ELR (cell line): ENCODE measurements around the gene RFX8.

ENCODE experiments used
- DNase-seq: peaks from one replicate; pipeline ENCODE4 v3.0.0-alpha.2; 2015; ENCODE audit warnings: low read depth

RFX8 gene

GRCh38 chr2:101486258-101486701 lies 11.4 kb upstream of the RFX8 start:
- DNase-seq = no peak

DNA sequence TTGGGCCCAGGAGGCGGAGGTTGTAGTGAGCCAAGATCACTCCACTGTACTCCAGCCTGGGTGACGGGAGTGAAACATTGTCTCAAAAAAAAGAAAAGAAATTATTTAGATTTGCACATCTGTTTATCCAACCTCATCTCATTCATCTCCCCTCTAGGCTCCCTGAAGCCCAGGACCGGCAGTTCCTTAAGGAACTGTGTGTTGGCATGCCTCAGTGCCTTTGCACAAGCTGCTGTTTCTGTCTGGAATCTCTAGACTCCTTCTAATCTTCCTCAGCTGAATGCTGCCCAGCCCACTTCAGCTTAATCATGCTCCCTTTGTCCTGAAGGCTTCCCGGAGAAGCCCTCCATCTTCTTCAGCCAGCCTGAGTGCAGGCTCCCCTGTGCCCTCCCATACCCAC lies 10.9 kb upstream of the RFX8 start:
- no peak for DNase-seq

DNA sequence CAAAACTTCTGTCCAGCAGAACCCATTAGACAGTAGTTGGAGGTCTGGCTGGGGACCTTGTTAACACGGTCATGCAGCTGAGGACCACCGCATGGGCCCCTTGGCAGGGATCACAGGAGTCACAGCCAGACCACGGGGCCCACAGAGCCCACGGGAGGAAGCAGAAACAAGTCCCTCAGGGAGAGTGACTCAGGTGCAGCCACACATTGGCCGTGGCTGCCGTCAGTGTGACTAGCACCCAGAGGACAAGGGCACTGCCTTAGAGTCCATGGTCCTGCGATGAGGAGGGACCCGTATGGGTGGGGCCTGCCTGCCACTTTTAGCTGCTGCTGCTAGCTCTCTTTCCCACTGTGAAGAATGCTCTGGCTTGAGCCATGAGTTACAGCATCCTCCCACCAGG lies 5.9 kb upstream of the RFX8 start:
- no peak for DNase-seq

DNA sequence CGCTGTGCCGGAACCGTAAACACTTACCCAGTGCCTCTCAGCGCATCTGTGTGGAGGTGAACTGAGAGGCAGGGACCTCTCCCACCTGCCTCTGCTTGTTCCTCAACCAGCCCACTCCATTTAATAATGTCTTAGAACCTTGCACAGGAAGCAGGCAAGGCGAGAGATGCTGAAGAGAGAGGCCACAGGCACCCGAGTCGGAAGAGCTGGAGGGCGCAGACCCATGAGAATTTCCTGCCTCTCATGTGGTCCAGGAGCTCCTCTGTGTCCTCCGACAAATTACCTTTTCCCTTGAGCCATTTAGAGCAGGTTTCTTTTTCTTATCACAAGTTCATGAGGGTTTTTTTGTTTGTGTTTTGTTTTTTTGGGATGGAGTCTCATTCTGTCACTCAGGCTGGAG lies 4.9 kb upstream of the RFX8 start:
- no peak for DNase-seq

- no peak for DNase-seq
Observed at GRCh38 chr2:101479328-101479727, 4.4 kb upstream of the RFX8 start.

- peak; percentile 39 for DNase-seq
Observed at GRCh38 chr2:101478181-101479001, 3.5 kb upstream of the RFX8 start.

DNA sequence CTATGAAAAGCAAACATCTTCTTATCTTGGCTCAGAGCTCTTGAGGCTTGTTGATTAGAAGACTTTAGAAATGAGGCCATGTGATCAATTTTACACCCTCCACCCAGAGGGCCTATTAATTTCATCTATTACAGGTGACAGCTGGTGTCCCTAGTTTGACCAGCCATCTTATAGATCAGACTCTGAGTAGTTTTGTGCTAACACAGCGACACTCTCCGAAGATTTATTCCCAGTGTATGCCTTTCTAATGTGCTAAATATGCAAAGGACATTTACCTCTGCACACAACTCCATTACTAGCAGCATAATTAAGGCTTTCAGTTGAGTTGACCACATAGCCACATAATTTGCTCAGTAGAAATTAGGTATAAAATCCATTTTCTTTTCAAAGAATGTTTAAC lies 2.6 kb upstream of the RFX8 start:
- DNase-seq = no peak

- DNase-seq = peak; percentile 46
Observed at GRCh38 chr2:101476605-101477208, 1.8 kb upstream of the RFX8 start.

DNA sequence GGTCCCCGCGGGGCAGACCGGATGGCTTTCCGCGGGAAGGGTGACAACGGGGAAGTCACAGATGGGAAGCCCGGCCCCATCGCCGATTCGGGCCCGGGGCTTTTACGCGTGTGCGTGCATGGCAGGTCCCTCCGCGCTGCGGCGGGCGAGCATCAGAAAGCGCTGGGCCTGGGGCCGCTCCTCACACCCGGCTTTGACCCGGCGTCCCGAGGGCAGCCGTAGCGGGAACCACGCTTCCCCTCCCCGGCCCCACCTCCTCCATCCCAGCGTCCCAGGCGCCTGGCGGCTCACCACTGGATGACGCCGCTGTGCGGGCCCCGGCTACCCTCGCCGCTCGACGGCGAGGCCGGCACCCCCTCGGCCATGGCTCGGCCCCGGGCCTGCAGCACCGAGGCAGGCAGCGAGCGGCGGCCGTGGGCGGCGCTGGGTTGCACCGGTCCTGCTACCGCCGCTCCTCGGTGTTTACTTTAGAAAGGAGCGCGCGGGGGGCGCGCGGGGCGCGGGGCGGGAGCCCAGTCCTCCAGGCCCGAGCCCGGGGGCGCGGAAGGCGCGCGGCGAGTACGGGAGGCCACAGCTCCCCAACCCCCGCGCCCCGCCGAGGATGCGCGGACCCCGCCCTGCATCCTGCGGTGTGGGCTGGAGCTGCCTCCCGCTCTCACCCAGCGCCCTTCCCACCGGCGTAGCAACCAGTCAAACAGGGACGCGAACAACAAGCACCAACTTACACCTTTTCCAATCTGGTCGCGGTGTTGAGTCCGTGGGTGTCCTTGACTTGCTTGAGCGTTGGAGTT lies 806 bp downstream of the RFX8 start:
- DNase-seq = peak; percentile 81

GRCh38 chr2:101473591-101473910 lies 1.4 kb downstream of the RFX8 start:
- DNase-seq = no peak

GRCh38 chr2:101469863-101470262 lies 5.0 kb downstream of the RFX8 start:
- no peak for DNase-seq

GRCh38 chr2:101467306-101467705 lies 7.6 kb downstream of the RFX8 start:
- DNase-seq = no peak

GRCh38 chr2:101466426-101466825 lies 8.5 kb downstream of the RFX8 start:
- DNase-seq = no peak

- peak; percentile 75 for DNase-seq
Observed at GRCh38 chr2:101464841-101465240, 10.1 kb downstream of the RFX8 start.

DNA sequence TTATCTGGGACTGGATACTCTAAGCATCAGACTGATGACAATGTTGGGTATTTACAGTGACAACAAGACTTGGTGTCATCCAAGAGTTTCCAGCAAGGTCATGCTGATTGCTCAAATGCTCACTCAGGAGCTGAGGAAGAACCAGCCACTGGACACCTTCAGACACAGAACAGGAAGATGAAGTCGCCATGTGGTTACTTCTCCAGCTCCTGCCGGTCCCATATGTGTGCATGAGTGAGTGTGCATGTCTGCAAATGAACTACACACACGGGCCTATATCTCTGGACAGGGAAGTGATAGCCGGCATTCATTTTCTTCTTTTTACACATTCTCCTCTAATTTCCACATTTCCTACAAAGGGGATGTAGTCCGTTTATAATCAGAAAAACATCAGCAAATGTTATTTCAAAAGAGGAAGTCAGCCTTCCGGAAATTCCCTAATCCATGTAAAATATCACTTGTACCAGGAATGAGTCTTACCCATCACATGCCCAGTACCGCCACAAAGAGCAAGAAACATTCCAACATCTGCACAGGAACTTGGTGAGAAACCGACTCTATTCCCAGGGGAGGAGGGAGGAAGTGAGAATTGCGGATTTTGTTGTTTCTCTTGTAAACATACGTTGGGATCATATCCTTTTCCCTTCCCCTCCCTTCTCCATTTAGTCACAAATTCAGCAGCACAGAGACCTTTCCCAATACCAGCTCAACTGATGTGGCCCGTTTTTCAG lies 10.8 kb downstream of the RFX8 start:
- DNase-seq = peak; percentile 96

DNA sequence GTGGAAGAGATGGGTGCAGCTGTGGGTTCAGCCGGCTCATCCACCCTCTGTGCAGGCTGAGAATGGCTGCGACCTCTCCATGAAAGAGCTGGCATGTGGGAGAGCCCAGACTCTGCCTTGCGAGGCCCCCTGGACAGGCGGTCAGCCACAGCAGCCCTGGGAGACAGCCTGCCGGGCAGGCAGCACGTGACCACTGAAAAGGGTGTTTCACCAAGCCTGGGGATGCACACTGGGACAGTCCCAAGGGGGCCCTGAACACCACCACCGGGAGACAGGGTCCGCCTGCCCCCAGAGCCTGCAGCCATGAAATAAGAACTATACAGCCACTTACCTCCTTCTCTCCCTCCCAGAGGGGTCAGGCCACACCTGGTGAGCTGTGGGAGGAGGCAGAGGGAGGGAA lies 11.5 kb downstream of the RFX8 start:
- DNase-seq = no peak

- no peak for DNase-seq
Observed at GRCh38 chr2:101461381-101461780, 13.5 kb downstream of the RFX8 start.

DNA sequence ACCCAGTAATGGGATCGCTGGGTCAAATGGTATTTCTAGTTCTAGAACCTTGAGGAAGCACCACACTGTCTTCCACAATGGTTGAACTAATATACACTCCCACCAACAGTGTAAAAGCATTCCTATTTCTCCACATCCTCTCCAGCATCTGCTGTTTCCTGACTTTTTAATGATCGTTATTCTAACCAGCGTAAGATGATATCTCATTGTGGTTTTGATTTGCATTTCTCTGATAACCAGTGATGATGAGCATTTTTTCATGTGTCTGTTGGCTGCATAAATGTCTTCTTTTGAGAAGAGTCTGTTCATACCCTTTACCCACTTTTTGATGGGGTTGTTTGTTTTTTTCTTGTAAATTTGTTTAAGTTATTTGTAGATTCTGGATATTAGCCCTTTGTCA lies 20.5 kb downstream of the RFX8 start:
- peak; percentile 35 for DNase-seq

DNA sequence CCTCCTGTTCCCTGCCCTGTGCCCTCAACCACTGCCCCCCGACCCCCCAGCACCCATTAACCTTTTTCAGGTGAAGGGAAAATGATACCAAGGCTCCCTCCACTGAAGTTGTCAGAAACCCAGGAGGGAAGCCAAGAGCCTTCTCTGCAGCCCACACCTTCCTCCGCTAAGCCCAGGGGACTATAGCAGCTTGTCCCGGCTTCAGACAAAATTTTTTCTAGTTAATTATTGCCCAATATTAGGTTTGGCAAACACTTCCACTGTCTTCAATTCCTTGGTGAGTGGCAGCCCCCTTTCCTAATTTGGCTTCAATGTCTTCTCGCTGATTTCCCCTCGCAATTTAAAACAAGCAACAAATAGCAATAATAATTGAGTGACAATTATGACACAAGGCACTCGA lies 23.9 kb downstream of the RFX8 start:
- no peak for DNase-seq

DNA sequence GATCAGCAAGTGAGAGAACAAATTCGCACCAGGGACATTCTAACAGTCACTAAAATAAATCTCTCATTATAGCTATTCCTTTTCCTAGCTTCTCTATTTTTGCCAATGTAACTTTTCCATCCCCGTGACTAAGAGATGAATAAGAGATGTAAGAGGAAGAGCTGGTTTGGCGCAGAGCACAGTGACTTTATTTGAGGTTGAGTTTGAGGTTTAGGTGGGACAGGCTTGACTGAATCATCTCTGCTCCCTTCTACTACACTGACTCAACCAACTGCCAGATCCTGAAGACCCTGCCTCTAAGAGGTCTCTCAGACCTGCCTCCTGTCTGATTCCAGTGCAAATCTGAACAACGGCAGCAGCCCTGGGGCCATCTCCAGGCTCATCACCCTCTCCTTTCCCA lies 28.0 kb downstream of the RFX8 start:
- peak; percentile 99 for DNase-seq

DNA sequence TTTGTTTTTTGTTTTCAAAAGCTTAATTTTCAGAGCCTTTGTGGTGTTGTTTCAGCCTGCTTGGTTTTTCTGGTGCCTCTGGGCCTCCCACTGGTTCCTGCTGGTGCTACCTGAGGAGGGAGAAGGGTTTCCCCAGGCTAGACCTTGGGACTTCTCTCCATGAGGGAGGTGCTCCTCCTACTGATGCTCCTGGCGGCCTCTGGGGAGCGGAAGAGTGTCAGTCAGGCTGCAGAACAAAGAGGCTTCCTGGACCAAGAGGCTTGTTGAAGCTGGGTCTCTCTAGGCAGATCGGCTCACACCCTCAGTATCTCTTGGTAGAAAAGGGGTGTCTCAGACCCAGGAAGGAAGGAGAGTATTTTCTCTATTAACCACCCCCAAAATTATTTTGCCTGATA lies 32.2 kb downstream of the RFX8 start:
- DNase-seq = peak; percentile 45

- DNase-seq = peak; percentile 79
Observed at GRCh38 chr2:101442042-101442666, 32.8 kb downstream of the RFX8 start.
